ENCODE measurements around the gene IL20RB. TPM values are rescaled to one million over a fixed set of nuclear protein-coding genes. Genes with fewer than 3 reads are reported as not detected.
A peak's percentile ranks its signal among the peaks of the same experiment; 100 is the strongest.

Gene IL20RB, protein sequence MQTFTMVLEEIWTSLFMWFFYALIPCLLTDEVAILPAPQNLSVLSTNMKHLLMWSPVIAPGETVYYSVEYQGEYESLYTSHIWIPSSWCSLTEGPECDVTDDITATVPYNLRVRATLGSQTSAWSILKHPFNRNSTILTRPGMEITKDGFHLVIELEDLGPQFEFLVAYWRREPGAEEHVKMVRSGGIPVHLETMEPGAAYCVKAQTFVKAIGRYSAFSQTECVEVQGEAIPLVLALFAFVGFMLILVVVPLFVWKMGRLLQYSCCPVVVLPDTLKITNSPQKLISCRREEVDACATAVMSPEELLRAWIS
- 1 to 10 TPM in 2 of 5 donors, under 1 TPM in 3; 0.52 to 1.0 (median 0.90) TPM for polyA plus RNA-seq (ENCODE audit: insufficient read depth in 1 of 5, insufficient read length in 5 of 5, low replicate concordance in 1 of 5)
- long read RNA-seq, donor 1: 0 reads
- long read RNA-seq, donor 2: 0 reads
- long read RNA-seq, donor 3: 0 reads
- long read RNA-seq, donor 4: 0 reads
- long read RNA-seq, donor 5: 0 reads
- long read RNA-seq, donor 6: 0 reads
- long read RNA-seq, donor 7: 0 reads
- long read RNA-seq, donor 8: 0 reads

DNA sequence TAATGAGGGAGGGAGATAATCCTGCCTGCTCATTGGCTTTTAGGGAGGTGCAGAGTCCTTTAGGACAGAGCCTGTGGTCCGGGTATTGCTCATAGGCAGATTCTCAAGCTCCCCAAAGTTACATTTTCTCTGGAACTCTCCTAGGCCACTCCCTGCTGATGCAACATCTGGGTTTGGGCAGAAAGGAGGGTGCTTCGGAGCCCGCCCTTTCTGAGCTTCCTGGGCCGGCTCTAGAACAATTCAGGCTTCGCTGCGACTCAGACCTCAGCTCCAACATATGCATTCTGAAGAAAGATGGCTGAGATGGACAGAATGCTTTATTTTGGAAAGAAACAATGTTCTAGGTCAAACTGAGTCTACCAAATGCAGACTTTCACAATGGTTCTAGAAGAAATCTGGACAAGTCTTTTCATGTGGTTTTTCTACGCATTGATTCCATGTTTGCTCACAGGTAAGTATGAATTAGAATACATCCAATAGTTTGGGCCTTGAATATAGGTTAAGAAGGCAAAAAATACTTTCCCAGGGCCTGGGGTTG is at the start of gene IL20RB:
TSS of gene IL20RB (plus strand) at position 233 of the 538 bp plus-strand sequence. CDS start at position 364, 131 bp downstream.
- no peak for DNase-seq

DNA sequence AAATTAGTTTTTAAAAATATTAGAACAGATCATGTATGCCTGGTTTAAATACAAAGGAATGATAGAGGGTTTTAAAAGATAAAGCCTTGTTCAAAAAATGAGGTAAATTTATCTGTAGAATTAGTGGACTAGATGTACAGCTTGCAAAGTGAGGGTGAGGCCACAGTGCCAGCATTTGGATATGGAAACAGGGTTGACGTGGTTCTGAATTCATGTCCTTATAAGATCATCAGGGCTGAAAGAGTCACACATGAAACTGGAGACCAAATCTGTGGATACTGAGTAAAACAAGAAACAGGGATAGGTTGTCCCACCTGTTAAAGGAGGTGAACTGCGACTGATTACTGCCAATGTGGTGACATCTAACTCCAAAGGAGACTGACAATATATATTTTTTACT is 49.5 kb upstream of the IL20RB start:
- DNase-seq: no peak

DNA sequence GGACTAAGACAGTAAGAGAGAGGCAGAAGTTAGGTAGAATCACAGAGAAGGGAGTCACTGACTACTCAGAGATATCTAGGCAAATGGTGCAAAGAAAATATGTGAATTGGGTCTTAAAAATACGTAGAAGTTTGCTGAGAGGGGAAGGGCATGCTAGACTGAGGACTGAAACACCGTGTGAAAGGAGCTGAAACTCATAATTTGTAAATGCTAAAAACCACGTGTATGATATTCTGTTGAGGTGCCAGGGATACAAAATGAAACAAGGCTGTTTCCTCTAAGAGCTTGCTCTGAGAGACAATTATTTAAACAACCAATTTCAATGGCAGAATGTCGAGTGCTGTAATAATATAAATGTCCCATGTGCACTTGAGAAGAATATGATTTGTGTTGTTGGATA is 48.6 kb upstream of the IL20RB start:
- no peak for DNase-seq

DNA sequence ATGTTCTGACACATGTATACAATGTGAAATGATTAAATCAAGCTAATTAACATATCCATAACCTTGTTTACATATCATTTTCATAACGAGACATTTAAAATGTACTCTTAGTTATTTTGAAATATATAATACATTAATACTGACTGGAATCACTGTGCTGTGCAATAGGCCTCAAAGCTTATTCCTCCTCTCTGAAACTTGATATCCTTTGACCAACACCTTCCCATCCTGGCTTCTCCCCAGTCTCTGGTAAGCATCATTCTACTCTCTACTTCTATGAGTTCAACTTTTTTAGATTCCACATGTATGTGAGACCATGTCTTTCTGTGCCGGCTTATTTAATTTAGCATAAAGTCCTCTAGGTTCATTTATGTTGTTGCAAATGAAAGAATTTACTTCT is 47.1 kb upstream of the IL20RB start:
- no peak for DNase-seq

DNA sequence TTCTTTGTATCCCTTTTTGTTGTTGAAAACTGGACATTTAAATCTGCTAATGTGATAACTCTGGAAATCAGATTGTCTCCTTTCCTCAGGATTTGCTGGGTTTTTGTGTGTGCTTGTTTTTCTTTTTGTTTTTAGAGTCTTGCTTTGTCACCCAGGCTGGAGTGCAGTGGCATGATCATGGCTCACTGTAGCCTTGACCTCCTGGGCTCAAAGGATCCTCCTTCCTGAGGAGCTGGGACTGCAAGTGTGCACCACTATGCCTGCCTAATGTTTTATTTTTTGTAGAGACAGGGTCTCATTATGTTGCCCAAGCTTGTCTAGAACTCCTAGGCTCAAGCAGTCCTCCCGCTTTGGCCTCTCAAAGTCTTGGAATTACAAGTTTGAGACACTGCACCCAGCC is 44.6 kb upstream of the IL20RB start:
- DNase-seq: no peak

DNA sequence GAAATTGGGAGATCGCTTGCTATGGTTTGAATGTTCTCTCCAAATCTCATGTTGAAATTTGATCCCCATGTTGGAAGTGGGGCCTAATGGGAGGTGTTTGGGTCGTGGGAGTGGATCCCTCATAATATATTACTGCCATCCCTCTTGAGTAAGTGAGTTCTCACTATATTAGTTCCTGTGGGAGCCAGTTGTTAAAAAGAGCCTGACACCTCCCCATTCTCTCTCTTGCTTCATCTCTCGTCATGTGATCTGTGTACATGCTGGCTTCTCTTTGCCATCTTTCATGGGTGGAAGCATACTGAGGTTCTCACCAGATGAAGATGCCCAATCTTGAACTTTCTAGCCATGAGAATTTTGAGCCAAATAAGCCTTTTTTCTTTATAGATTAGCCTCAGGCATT is 43.0 kb upstream of the IL20RB start:
- DNase-seq: no peak

DNA sequence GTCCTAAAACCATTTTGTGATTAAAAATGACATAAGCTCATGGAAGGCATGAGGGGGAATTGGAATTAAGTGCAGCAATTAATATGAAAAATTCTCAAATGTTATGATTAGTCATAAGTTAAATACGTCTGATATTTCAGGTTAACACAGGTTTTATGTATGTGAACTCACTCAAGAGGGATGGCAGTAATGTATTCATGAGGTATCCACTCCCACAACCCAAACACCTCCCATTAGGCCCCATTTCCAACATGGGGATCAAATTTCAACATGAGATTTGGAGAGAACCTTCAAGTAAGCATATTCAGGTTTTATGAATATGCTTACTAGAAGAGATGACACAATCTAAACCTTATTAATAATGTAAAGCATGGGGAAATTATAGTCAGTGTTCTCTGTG is 41.6 kb upstream of the IL20RB start:
- no peak for DNase-seq

DNA sequence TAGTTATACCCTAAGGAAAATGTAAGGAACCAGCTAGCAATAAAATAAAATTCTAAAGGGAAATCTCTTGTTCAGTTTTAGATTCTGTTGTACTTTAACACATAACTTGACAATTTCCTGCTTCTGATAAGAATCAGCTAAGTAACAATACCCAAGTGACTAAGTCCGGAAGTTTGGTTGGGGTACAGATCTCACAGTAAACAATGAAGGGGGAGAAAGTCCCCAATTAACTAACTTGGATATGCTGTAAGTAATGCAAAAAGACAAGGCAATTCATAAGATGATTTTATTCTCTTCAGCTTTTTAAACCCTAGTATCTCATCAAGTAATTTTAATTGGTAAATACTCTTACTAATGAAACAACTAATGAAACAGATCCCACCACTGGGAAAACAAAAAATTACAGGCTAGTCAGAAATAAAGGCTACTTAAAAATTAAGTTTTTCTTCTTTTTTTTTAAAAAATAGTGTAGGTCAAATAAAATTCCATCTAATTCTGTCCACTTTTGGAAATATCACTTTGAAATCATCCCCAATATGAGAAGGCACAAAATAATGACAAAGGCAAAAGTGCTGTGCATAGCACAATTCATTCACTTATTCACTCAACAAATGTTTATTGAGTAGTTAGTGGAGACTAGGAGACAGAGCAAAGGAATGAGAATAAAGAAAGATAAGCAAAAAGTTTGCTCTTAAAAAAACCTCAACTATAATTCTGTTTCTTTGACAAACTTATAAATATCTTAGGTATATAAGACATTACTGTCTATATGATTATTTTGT is 37.8 kb upstream of the IL20RB start:
- DNase-seq: no peak

DNA sequence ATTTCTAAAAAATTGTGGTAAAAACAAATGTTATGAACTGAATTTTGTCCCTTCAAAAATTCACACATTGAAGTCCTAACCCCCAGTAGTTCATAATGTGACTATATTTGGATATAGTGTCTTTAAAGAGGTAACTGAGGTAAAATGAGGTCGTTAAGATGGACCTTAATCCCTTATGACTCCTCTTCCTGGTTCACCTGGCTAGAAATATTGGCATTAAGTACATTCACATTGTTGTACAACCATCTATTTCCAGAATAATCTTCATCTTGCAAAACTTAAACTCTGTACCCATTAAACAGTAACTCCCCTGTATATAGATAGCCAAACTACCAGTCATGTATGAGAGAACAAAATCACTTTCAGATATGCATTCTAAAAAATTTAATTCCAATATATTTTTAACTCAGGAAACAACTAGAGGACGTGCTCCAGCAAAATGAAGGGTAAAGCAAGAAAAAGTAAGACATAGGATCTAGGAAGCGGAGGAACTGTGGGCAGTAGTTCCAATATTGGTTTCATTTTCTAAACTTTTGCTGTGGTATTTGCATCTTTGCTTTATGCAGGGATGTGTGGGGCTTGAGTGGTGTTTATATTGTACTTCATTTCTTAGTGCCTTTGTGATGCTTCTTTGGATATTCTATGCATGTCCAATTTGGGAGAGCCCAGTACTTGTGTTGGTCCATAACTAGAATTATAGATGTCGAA is 36.7 kb upstream of the IL20RB start:
- DNase-seq: no peak

DNA sequence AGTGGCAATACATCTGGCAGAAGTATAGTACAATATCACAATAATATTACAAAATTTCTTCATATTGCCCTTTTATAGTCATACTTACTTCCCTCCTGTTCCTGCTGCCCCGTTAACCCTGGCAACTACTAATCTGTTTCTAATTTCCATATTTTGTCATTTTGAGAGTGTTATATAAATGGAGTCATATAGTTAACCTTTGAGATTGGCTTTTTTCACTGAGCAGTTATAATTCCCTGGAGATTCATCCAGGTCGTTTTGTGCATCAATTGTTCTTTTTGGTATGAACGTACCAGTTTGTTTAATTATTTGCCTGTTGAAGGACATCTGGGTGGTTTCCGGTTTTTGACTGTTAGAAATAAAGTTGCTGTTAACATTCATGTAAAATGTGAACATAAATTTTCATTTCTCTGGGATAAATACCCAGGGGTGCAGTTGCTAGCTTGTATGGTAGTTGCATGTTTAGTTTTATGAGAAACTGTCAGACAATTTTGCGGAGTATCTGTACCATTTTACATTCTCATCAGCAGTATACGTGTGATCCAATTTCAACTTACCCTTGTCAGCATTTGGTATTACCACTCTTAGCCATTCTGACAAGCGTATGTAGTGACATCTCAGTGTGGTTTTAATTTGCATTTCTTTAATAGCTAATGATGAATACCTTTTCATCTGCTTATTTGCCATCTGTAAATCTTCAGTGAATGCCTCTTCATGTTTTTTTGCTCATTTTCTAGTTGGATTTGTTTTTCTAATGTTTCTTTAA is 32.2 kb upstream of the IL20RB start:
- DNase-seq: no peak

DNA sequence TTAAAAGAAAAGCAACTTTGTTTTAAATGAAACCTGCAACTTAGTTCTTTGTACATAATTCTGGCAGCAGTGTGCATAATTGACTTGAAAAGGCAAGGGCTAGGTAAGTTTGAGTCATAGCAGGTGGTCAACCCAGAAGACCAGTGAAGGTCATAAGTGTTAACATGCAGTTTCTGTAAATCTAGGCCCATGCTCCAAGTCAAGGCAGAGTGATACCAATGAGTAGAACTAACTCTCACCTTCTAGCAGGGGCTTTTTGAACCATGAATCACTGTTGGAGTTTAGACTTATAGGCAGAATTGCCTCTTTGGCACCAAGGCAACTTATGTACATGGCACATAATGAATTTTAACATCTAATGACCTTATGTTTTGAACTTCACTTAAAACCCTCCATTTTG is 29.5 kb upstream of the IL20RB start:
- no peak for DNase-seq

DNA sequence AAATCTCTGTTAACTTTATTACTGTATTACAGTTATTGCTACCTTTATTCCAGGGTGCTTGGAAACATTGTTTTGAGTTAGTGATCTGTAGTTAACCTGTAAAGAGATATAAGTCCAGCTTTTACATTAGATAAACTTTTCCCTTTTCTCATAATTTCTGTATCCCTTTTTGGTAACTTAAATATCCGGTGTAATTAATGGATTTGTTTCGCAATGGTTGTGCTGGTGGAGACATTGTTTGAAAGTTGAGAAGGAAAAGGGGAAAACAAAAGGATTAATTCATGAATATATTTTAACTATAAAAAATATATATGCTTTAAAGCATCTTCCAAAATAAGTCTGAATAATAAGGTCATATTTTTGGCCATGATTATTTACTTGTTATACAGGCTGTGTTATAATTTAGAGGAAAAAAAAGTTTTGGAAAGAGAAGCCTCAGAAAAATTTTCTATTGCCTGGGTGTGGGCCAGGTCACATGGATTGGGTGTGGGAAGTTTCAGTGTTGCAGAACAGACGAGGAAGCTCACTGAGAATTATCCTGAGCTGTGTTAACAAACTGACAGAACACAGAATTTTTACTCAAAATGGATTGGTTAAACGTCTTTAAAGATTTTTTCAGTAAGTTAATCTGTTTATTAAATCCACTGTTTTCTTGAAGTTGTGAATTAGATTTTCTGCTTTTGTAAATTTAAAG is 27.7 kb upstream of the IL20RB start:
- peak; percentile 47 to 56 for DNase-seq

DNA sequence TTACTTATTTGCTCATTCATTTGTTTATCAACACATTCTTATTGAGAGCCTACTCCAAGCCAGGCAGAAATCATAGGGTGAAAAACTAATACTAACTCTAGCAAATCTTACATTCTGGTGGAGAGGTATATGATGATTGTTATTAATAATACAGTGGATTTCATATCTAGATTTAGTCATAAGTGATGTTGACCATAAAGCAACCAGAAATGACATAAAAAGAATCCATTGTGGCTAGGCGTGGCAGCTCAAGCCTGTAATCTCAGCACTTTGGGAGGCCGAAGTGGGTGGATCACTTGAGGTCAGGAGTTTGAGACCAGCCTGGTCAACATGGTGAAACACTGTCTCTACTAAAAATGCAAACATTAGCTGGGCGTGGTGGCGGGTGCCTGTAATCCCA is 26.2 kb upstream of the IL20RB start:
- no peak for DNase-seq

DNA sequence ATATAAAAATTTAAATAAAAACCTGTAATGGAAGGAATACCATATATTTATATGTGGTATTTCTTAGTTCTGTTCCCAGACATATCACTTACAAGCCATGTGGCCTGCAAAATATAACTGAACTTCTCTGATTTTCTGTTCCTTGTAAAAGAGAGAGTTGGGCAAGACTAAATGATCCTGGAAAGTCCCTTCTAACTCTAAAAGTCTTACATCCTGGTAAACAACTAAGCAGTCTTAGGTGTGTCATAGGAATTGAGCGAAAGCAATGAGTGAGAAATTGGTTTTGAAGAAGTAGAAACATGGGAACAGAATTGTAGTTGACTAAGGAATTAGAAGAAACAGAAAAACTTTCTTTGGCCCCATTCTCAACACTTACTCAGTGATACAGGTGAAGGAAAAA is 25.3 kb upstream of the IL20RB start:
- DNase-seq: no peak

DNA sequence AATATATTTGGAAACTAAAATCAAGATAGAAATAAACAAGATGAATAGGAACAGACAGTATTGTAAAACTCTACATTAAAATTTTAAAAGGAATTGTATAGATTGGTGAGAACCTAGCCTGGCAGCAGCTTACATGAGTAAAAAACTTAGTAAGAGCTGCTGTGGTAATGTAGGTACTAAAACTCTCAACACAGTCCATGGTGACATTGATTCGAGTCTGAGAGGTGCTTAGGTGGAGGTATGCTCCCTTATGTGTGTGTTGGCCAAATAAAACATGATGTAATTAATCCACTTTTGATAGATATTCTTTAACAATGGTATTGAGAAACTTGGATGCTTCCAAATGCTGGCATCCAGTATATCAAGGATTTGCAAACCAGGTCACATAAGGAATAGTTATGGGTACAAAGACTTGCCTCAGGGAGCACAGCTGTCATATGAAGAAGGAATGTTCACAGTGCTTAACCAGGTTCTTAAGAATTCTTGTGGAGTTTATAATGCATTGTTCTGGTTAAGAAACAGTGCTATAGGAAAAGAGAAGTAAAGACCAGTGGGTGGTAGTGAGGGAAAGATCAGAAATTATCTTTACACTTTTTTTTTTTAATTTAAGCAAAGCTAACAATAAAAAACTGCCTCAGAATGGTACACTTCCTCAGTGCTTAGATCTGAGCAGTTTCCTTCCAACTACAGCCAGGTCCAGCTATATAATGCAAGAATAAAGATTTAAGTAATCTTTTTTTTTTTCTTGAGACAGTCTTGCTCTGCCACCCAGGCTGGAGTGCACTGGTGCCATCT is 24.6 kb upstream of the IL20RB start:
- DNase-seq: no peak

DNA sequence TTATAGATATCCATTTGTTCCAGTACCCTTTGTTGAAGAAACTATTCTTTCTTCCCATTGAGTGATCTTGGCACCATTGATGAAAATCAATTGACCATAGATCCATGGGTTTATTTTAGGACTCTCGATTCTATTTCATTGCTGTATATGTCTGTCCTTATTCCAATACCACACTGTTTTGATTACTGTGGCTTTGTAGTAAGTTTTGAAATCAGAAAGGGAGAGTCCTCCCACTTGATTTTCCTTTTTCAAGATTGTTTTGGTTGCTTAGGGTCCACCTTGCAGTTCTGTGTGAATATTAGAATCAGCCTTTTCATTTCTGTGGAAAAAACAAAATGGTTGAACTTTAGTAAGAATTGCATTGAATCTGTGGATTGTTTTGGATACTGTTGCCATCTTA is 20.6 kb upstream of the IL20RB start:
- no peak for DNase-seq

DNA sequence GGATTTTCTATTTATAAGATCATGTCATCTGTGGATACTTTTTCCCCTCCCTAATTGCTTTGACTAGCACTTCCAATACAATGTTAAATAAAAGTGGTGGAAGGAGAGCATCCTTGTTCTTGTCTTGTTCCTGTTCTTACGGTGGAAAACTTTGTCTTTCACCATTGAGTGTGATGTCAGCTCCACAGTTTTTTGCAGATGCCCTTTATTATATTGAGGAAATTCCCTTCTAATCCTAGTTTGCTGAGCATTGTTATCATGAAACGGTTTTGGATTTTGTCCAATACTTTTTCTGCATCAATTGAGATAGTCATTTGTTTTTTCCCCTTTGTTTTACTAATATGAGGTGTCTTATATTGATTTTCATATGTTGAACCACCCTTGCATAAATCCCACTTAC is 19.9 kb upstream of the IL20RB start:
- no peak for DNase-seq

DNA sequence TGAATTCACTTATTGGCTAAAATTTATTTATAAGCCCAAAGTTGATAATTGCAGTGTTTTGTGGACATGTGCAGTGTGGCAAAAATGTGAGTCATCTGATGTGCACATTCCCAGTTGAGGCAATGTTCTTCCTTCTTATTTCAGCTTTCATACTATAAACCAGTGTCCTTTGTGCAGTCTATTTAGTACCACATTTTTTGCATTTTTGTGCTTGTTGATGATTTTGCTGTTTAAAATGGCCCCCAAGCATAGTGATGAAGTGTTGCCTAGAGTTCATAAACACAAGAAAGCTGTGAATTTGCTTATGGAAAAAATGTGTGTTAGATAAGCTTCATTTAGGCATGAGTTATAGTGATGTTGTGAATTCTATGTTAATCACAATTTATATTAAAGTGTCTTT is 19.4 kb upstream of the IL20RB start:
- DNase-seq: no peak

DNA sequence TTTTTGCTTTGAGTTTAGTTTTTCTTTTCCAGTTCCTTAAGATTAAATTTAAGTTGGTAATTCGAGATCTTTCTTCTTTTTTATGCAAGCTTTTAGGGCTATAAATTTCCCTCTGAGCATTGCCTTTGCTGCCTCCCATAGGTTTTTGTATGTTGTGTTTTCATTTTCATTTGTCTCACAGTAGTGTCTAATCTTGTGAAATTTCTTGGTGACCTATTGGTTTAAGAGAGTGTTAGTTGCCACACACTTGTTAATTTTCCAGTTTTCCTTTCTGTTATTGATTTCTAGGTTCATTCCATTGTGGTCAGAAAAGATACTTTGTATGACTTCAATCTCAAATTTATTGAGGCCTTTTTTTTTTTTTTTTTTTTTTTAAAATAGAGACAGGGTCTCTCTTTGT is 18.3 kb upstream of the IL20RB start:
- DNase-seq: no peak

DNA sequence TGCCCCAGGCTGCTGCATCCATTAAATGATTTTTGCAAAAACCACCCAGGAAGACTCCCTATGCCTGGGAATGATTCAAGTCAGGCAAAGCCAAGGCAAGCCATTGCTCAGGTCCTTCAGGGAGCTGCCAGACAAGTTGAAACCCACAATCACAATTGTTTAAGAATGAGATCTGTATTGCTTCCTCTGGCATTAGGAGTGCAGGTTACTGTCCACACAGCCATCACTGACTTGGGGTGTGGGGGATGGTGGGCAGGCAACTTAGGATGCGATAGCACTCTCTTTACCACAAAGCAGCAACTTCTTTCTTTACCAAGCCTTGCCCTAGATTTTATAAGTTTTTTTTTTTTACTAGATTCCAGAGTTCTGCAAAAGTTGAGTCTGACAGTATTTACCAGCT is 15.0 kb upstream of the IL20RB start:
- no peak for DNase-seq
